HepG2 (cell line): Measurements from ENCODE around the gene ZNF554. TPM values are rescaled to one million over a fixed set of nuclear protein-coding genes. Genes with fewer than 3 reads are reported as not detected.

ENCODE experiments used
- ARID5B ChIP-seq: IDR thresholded peaks from 2 replicates; pipeline ENCODE4 v1.4.0; 2020; ENCODE audit warnings: mild to moderate bottlenecking, missing genetic modification reagents
- CTCF ChIP-seq: sonication (generic); formaldehyde crosslinking; IDR thresholded peaks from 2 replicates; pipeline ENCODE4 v1.5.0; 2020; ENCODE audit warnings: mild to moderate bottlenecking, missing genetic modification reagents, moderate library complexity
- EHMT2 ChIP-seq: fragments of 200-600 bp; sonication (generic); IDR thresholded peaks from 2 replicates; pipeline ENCODE4 v1.7.0; 2017; ENCODE audit warnings: antibody characterized with exemption, low read depth, low read length, borderline replicate concordance
- HMG20A ChIP-seq: IDR thresholded peaks from 2 replicates; pipeline ENCODE4 v1.6.1; 2016; ENCODE audit warnings: borderline replicate concordance
- KMT2A ChIP-seq: sonication (generic); formaldehyde crosslinking; IDR thresholded peaks from 2 replicates; pipeline ENCODE4 v1.4.0; 2020; ENCODE audit warnings: missing genetic modification reagents
- MNT ChIP-seq: fragments of 450-650 bp; IDR thresholded peaks from 2 replicates; pipeline ENCODE4 v1.6.1; 2016
- RBM22 ChIP-seq: fragments of 200-400 bp; formaldehyde crosslinking; optimal IDR thresholded peaks from 2 replicates; pipeline ENCODE3; 2017; ENCODE audit warnings: mild to moderate bottlenecking, low read length, moderate library complexity
- RXRB ChIP-seq: IDR thresholded peaks from 2 replicates; pipeline ENCODE4 v1.6.1; 2016; ENCODE audit warnings: borderline replicate concordance, missing genetic modification reagents, missing compliant biosample characterization
- THAP11 ChIP-seq: IDR thresholded peaks from 2 replicates; pipeline ENCODE4 v1.6.1; 2016; ENCODE audit warnings: missing biosample characterization, missing genetic modification reagents
- ZNF205 ChIP-seq: IDR thresholded peaks from 2 replicates; pipeline ENCODE4 v1.6.1; 2018; ENCODE audit warnings: missing biosample characterization, missing genetic modification reagents
- ZNF282 ChIP-seq: fragments of 450-650 bp; IDR thresholded peaks from 2 replicates; pipeline ENCODE4 v1.6.1; 2018; ENCODE audit not compliant: partially characterized antibody
- ZNF513 ChIP-seq: sonication (generic); formaldehyde crosslinking; conservative IDR thresholded peaks from 2 replicates; pipeline ENCODE4 v1.5.0; 2020; ENCODE audit warnings: missing genetic modification reagents
- ZNF672 ChIP-seq: sonication (generic); formaldehyde crosslinking; IDR thresholded peaks from 2 replicates; pipeline ENCODE4 v1.8.1; 2022; ENCODE audit warnings: missing genetic modification reagents
- polyA plus RNA-seq, 8 experiments: library from polyadenylated mRNA; depleted of rRNA in 3 of 8; stranded (reverse) in 7 of 8; unstranded in 1 of 8; fragments of >200 nt; fragmentation: Illumina TruSeq in 4 of 8; extraction: Trizol in 4 of 8; gene quantifications; 2 replicates each; pipeline versions ENCODE4 v1.2.1 to v1.2.3, GENCODE V29; 2011 to 2016; ENCODE audit warnings: low read depth in 4 of 8, missing spikeins in 1 of 8, mixed read lengths in 1 of 8; ENCODE audit not compliant: insufficient read depth in 1 of 8
- total RNA-seq, 5 experiments: library from RNA; depleted of rRNA; stranded (reverse); fragments of >200 nt; fragmentation: Illumina TruSeq; extraction: Trizol; gene quantifications; 2 replicates each; pipeline ENCODE4 v1.2.3, GENCODE V29; 2016; ENCODE audit warnings: low read depth in 1 of 5

ZNF554 gene
- total and polyA plus RNA-seq, 2 of the 13 experiments (the other 11 are each of a cell fraction or from before 2014, with no cell fraction given): 2.2 to 2.7 TPM

GRCh38 chr19:2840794-2841791, 21.4 kb downstream of the ZNF554 start, which contains the start of gene ZNF555 (continued):
- TF ChIP-seq ZNF513 (CRISPR knock-in tag): no peak
- no peak for TF ChIP-seq ZNF282
- TF ChIP-seq KMT2A (CRISPR knock-in tag): peak; percentile 71
- TF ChIP-seq ZNF672 (CRISPR knock-in tag): no peak
- peak; percentile 77; the same call in 1 of the 2 replicates for TF ChIP-seq ARID5B (CRISPR knock-in tag)
- TF ChIP-seq THAP11 (CRISPR knock-in tag): peak; percentile 85
- peak; percentile 19; the same call in 1 of the 2 replicates for TF ChIP-seq RXRB
- TF ChIP-seq ZNF205 (CRISPR knock-in tag): no peak
- no peak for TF ChIP-seq RBM22
- no peak for TF ChIP-seq EHMT2
- 0 out of 2 replicates have a peak, but pooled peaks have one; percentile 2 for TF ChIP-seq MNT
- TF ChIP-seq HMG20A: no peak
- peak; percentile 66 for TF ChIP-seq CTCF (CRISPR knock-in tag)
